Glomerular visceral epithelial cell (primary cell): ENCODE measurements around the gene LMNTD1.
"Not testable (repeated sequence)": the region's sequence is repeated elsewhere in the genome, so short reads cannot be mapped to it uniquely, and the experiment has no call there.

Experiments used
- DNase-seq: peaks from one replicate; pipeline ENCODE4 v3.0.0-alpha.2; 2016; ENCODE audit errors: extremely low spot score

Gene LMNTD1

GRCh38 chr12:25433024-25433423 is 120.1 kb downstream of the LMNTD1 start:
- no peak for DNase-seq

DNA sequence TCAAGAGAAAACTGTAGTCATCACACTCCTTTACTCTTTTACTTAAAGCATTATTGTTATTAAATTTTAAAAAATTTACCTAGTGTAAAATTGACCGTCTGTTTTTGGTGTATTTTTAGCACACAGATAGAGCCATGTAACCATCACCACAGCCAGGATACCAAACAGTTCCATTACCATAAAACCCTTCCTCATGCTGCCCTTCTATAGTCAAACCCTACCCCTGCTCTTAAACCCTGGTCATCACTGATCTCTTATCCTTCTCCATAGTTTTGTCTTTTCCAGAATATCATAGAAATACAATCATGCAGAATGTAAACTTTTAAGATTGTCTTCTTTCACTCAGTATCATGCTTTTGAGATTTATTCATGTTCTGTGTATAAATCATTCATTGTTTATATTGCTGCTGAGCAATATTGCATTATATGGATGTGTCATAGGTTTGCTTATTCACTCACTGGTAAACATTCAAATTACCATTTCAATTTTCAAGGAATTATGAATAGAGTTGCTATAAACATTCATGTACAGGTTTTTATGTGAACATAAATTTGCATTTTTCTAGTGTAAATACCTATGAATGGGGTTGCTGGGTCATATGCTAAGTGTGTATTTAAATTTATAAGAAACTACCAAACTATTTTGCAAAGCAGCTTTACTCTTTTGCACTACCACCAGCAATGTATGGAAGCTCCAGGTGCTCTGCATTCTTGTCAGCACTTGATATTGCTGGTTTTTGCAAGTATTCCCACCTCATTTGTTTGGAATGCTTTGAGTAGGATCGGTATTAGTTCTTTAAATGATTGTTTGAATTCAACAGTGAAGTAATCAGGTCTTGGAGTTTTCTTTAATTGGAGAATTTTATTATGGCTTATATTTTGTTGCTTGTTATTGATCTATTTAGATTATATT is 125.5 kb downstream of the LMNTD1 start:
- DNase-seq = no peak

GRCh38 chr12:25426821-25427220 is 126.3 kb downstream of the LMNTD1 start:
- not testable (repeated sequence) for DNase-seq
